ENCODE measurements around the gene CERK.

DNA sequence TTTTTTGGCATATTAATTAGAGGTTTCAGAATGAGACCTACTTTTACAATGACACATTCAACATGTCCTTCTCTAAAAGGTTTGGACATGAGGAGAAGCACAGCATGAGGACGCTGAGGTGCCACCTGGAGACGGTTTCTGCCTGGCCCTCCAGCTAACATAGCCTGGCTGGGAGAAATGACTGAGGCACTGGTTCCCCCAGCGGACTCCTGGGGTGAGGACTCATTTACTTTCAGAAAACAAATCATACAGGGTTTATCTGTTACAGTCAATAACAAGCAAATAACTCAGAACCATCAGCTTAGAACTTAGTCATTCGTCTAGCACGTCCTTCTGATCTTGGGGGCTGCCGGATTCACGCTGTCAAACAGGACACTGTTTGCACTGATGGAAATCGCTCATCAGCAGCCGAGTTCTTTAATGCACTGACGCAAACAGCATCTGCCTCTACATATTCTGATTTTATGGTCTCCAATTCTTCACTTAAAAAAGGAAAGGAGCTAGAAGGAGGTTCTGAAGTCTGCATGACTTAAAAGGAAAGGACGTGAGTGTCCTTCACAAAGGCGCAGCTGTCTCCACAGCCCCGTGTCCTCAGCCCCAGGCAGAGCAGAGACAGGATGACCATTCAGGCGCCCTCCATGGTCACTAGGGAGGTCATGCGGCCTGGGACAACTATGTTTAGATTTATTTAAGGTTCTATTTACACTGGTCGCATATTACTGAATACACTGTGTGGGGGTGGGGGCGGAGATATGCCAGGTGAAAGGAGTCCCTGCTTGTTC lies 44.2 kb downstream of the CERK start:
- TF ChIP-seq EGR1 (IDR thresholded peaks at IDR 0.05; ENCODE audit: low read depth in 2 of 2) (no peak), JUND (IDR thresholded peaks at IDR 0.05) (no peak), GABPA (IDR thresholded peaks at IDR 0.05 in 1 of 2, conservative IDR thresholded peaks at IDR 0.05 in 1 of 2) (no peak), YY1 (IDR thresholded peaks at IDR 0.05) (no peak), RAD21 (IDR thresholded peaks at IDR 0.05) (no peak), TAF1 (conservative IDR thresholded peaks at IDR 0.05) (no peak), FOXA1 (IDR thresholded peaks at IDR 0.05) (no peak), SP1 (IDR thresholded peaks at IDR 0.05) (no peak)
- TF ChIP-seq, protein P1, sequence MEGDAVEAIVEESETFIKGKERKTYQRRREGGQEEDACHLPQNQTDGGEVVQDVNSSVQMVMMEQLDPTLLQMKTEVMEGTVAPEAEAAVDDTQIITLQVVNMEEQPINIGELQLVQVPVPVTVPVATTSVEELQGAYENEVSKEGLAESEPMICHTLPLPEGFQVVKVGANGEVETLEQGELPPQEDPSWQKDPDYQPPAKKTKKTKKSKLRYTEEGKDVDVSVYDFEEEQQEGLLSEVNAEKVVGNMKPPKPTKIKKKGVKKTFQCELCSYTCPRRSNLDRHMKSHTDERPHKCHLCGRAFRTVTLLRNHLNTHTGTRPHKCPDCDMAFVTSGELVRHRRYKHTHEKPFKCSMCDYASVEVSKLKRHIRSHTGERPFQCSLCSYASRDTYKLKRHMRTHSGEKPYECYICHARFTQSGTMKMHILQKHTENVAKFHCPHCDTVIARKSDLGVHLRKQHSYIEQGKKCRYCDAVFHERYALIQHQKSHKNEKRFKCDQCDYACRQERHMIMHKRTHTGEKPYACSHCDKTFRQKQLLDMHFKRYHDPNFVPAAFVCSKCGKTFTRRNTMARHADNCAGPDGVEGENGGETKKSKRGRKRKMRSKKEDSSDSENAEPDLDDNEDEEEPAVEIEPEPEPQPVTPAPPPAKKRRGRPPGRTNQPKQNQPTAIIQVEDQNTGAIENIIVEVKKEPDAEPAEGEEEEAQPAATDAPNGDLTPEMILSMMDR (IDR thresholded peaks at IDR 0.05; ENCODE audit: low read depth, low read length, missing input control) = no peak
- TF ChIP-seq, protein P2, sequence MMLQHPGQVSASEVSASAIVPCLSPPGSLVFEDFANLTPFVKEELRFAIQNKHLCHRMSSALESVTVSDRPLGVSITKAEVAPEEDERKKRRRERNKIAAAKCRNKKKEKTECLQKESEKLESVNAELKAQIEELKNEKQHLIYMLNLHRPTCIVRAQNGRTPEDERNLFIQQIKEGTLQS (IDR thresholded peaks at IDR 0.05) = no peak
- TF ChIP-seq, protein P3, sequence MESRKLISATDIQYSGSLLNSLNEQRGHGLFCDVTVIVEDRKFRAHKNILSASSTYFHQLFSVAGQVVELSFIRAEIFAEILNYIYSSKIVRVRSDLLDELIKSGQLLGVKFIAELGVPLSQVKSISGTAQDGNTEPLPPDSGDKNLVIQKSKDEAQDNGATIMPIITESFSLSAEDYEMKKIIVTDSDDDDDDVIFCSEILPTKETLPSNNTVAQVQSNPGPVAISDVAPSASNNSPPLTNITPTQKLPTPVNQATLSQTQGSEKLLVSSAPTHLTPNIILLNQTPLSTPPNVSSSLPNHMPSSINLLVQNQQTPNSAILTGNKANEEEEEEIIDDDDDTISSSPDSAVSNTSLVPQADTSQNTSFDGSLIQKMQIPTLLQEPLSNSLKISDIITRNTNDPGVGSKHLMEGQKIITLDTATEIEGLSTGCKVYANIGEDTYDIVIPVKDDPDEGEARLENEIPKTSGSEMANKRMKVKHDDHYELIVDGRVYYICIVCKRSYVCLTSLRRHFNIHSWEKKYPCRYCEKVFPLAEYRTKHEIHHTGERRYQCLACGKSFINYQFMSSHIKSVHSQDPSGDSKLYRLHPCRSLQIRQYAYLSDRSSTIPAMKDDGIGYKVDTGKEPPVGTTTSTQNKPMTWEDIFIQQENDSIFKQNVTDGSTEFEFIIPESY (IDR thresholded peaks at IDR 0.05) = no peak
- TF ChIP-seq, protein P4, sequence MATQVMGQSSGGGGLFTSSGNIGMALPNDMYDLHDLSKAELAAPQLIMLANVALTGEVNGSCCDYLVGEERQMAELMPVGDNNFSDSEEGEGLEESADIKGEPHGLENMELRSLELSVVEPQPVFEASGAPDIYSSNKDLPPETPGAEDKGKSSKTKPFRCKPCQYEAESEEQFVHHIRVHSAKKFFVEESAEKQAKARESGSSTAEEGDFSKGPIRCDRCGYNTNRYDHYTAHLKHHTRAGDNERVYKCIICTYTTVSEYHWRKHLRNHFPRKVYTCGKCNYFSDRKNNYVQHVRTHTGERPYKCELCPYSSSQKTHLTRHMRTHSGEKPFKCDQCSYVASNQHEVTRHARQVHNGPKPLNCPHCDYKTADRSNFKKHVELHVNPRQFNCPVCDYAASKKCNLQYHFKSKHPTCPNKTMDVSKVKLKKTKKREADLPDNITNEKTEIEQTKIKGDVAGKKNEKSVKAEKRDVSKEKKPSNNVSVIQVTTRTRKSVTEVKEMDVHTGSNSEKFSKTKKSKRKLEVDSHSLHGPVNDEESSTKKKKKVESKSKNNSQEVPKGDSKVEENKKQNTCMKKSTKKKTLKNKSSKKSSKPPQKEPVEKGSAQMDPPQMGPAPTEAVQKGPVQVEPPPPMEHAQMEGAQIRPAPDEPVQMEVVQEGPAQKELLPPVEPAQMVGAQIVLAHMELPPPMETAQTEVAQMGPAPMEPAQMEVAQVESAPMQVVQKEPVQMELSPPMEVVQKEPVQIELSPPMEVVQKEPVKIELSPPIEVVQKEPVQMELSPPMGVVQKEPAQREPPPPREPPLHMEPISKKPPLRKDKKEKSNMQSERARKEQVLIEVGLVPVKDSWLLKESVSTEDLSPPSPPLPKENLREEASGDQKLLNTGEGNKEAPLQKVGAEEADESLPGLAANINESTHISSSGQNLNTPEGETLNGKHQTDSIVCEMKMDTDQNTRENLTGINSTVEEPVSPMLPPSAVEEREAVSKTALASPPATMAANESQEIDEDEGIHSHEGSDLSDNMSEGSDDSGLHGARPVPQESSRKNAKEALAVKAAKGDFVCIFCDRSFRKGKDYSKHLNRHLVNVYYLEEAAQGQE (IDR thresholded peaks at IDR 0.05) = no peak
